SK-N-SH (cell line): ENCODE measurements around the gene LCN10. TPM values are rescaled to one million over a fixed set of nuclear protein-coding genes. Genes with fewer than 3 reads are reported as not detected.

Experiments
- CTCF ChIA-PET: fragments of 300-600, 350-600 bp; formaldehyde crosslinking; extraction: SDS; loops from one replicate; lab custom pipeline; 2021; lab: Yijun Ruan, JAX
- POLR2A ChIA-PET: fragments of 350-600 bp; sonication (Branson Sonifier 250); formaldehyde crosslinking; extraction: SDS; loops from one replicate; lab custom pipeline; 2020; ENCODE audit warnings: antibody characterized with exemption, inconsistent platforms; lab: Yijun Ruan, JAX
- DNase-seq: peaks from one replicate; pipeline ENCODE4 v3.0.0; 2012
- H2AFZ ChIP-seq: fragments of 200-600 bp; sonication (generic); 2 replicates; pipeline ENCODE4 v1.8.1; 2016; ENCODE audit warnings: antibody characterized with exemption, mild to moderate bottlenecking, low read depth
- H3F3A ChIP-seq: fragments of 200-600 bp; sonication (generic); replicated peaks from 2 replicates; pipeline ENCODE3; 2016; ENCODE audit warnings: antibody characterized with exemption, mild to moderate bottlenecking; ENCODE audit not compliant: insufficient read depth
- H3K27ac ChIP-seq, 2 experiments: fragments of 200-500 bp in 1 of 2; fragments of 200-600 bp in 1 of 2; sonication (Bioruptor generic) in 1 of 2; sonication (generic), shearing (Covaris generic) in 1 of 2; 2 replicates each; pipeline versions ENCODE4 v1.5.1 to v1.6.1; 2014 to 2016; ENCODE audit warnings: low read depth in 2 of 2, inconsistent platforms in 1 of 2, low read length in 1 of 2, mild to moderate bottlenecking in 1 of 2, mixed read lengths in 1 of 2
- H3K27me3 ChIP-seq: fragments of 200-600 bp; sonication (generic), shearing (Covaris generic); 2 replicates; pipeline ENCODE4 v1.6.1; 2016; ENCODE audit warnings: mixed run types; ENCODE audit not compliant: insufficient read depth
- H3K36me3 ChIP-seq, 2 experiments: fragments of 200-500 bp in 1 of 2; fragments of 200-600 bp in 1 of 2; sonication (Bioruptor generic) in 1 of 2; sonication (generic) in 1 of 2; replicated peaks in 1 of 2; 2 replicates each; pipeline versions ENCODE3 to v1.5.1; 2014 to 2016; ENCODE audit warnings: low read length in 1 of 2, mild to moderate bottlenecking in 1 of 2; ENCODE audit not compliant: insufficient read depth in 2 of 2, control insufficient read depth in 1 of 2
- H3K4me1 ChIP-seq, 2 experiments: fragments of 200-500 bp in 1 of 2; fragments of 200-600 bp in 1 of 2; sonication (Bioruptor generic) in 1 of 2; sonication (generic), shearing (Covaris generic) in 1 of 2; 2 replicates each; pipeline versions ENCODE4 v1.5.1 to v1.6.1; 2014 to 2016; ENCODE audit warnings: low read depth in 1 of 2, low read length in 1 of 2, mixed run types in 1 of 2; ENCODE audit not compliant: insufficient read depth in 2 of 2, control insufficient read depth in 1 of 2
- H3K4me2 ChIP-seq: fragments of 200-600 bp; sonication (generic), shearing (Covaris generic); 2 replicates; pipeline ENCODE4 v1.6.1; 2017; ENCODE audit warnings: mixed run types
- H3K4me3 ChIP-seq, 2 experiments: fragments of 200-500 bp in 1 of 2; fragments of 200-600 bp in 1 of 2; sonication (Bioruptor generic) in 1 of 2; sonication (generic), shearing (Covaris generic) in 1 of 2; 2 replicates each; pipeline versions ENCODE4 v1.5.1 to v1.8.1; 2014 to 2016; ENCODE audit warnings: low read depth in 2 of 2, inconsistent platforms in 1 of 2, low read length in 1 of 2, mild to moderate bottlenecking in 1 of 2, mixed read lengths in 1 of 2, moderate library complexity in 1 of 2
- H3K79me2 ChIP-seq: fragments of 200-600 bp; sonication (generic); 2 replicates; pipeline ENCODE4 v1.8.1; 2017; ENCODE audit warnings: mild to moderate bottlenecking; ENCODE audit not compliant: insufficient read depth
- H3K9ac ChIP-seq: fragments of 200-600 bp; sonication (generic); 2 replicates; pipeline ENCODE4 v1.6.1; 2017; ENCODE audit warnings: mixed run types
- H3K9me2 ChIP-seq: fragments of 200-600 bp; sonication (generic); 2 replicates; pipeline ENCODE4 v1.6.1; 2017; ENCODE audit warnings: mixed run types
- H3K9me3 ChIP-seq: fragments of 200-600 bp; sonication (generic); 2 replicates; pipeline ENCODE4 v1.6.1; 2017; ENCODE audit warnings: mixed run types, mild to moderate bottlenecking, moderate library complexity
- H4K20me1 ChIP-seq: fragments of 200-600 bp; sonication (generic); 2 replicates; pipeline ENCODE4 v1.6.1; 2017; ENCODE audit warnings: mild to moderate bottlenecking, mixed run types; ENCODE audit not compliant: insufficient read depth
- CTCF ChIP-seq: fragments of 200-600 bp; sonication (generic); IDR thresholded peaks from 2 replicates; pipeline ENCODE4 v1.6.1; 2017; ENCODE audit warnings: antibody characterized with exemption, mild to moderate bottlenecking, moderate library complexity
- ELF1 ChIP-seq: IDR thresholded peaks from 2 replicates; pipeline ENCODE4 v1.4.0; 2012
- EP300 ChIP-seq, 2 experiments: IDR thresholded peaks; 2 replicates each; pipeline versions ENCODE4 v1.4.0 to v1.6.1; 2012; ENCODE audit warnings: borderline replicate concordance in 1 of 2, low read depth in 1 of 2, low read length in 1 of 2
- FOXJ3 ChIP-seq: sonication (generic); formaldehyde crosslinking; IDR thresholded peaks from 2 replicates; pipeline ENCODE4 v1.5.1; 2020; ENCODE audit warnings: mild to moderate bottlenecking, missing genetic modification reagents
- FOXM1 ChIP-seq: IDR thresholded peaks from 2 replicates; pipeline ENCODE4 v1.4.0; 2012; ENCODE audit warnings: low read depth, mild to moderate bottlenecking
- GABPA ChIP-seq: IDR thresholded peaks from 2 replicates; pipeline ENCODE4 v1.4.0; 2012; ENCODE audit warnings: low read depth, mild to moderate bottlenecking
- MEF2A ChIP-seq: IDR thresholded peaks from 2 replicates; pipeline ENCODE4 v1.4.0; 2012; ENCODE audit warnings: low read depth, borderline replicate concordance
- MXI1 ChIP-seq: IDR thresholded peaks from 2 replicates; pipeline ENCODE4 v1.6.1; 2012; ENCODE audit warnings: mild to moderate bottlenecking, low read depth, low read length, improper control_type of control experiment
- RFX5 ChIP-seq: IDR thresholded peaks from 2 replicates; pipeline ENCODE4 v1.6.1; 2012; ENCODE audit warnings: mild to moderate bottlenecking, improper control_type of control experiment, low read length
- RXRA ChIP-seq: IDR thresholded peaks from 2 replicates; pipeline ENCODE4 v1.4.0; 2012; ENCODE audit warnings: low read depth, mild to moderate bottlenecking, borderline replicate concordance
- SMC3 ChIP-seq: IDR thresholded peaks from 2 replicates; pipeline ENCODE4 v1.6.1; 2012; ENCODE audit warnings: low read depth, low read length, improper control_type of control experiment
- TCF12 ChIP-seq: IDR thresholded peaks from 2 replicates; pipeline ENCODE4 v1.4.0; 2012
- YY1 ChIP-seq: IDR thresholded peaks from 2 replicates; pipeline ENCODE4 v1.4.0; 2012; ENCODE audit warnings: low read depth, mild to moderate bottlenecking
- WGBS: methylation state at CpG from one replicate; pipeline ENCODE4 v1.1.6; 2017; ENCODE audit warnings: low lambda C conversion rate; 5-methylcytosine and 5-hydroxymethylcytosine counted together
- polyA plus RNA-seq, 3 experiments: library from polyadenylated mRNA; depleted of rRNA; stranded (reverse); fragments of >200 nt; gene quantifications; 2 replicates each; pipeline ENCODE4 v1.2.3, GENCODE V29; 2012
- TF ChIP-seq, protein P1 (sequence below): IDR thresholded peaks from 2 replicates; pipeline ENCODE4; 2012
- TF ChIP-seq, protein P2 (sequence below): IDR thresholded peaks from 2 replicates; pipeline ENCODE4 v1.4.0; 2012; ENCODE audit warnings: low read depth

LCN10 gene
- polyA plus RNA-seq, 1 of the 3 experiments (the other 2 are of a cell fraction) = not detected

- ChIA-PET POLR2A (interaction anchor here (0.8 to 4.2 kb wide), 4 partner anchors 9 to 26 kb away, joined by 5 to 51 read pairs (median 9); partner anchors contain the start of gene AGPAT2), CTCF (interaction anchor here (0.9 to 8.4 kb wide), 12 partner anchors 9 to 430 kb away, joined by 3 to 99 read pairs (median 4); partner anchors contain the start of gene LCN8)
- H3K4me1 ChIP-seq = peaks cover 4 to 18% of the 10 kb centered on the region in 2 experiments; a peak in 1 of 4 replicates
- H3K4me3 ChIP-seq = peak overlapping the region; percentile 61 to 69
- no peaks in the 10 kb centered on the region for H3K27me3 ChIP-seq
- WGBS = 39% methylated on average over 5 of the region's 8 CpGs
- H2AFZ ChIP-seq = no peak overlapping the region
- no peaks in the 10 kb centered on the region for H4K20me1 ChIP-seq
- peak overlapping the region; percentile 90 for H3K4me2 ChIP-seq
- no peaks in the 10 kb centered on the region for H3K36me3 ChIP-seq
- peak; percentile 80 for DNase-seq
- TF ChIP-seq GABPA (no peak), SMC3 (no peak), ELF1 (no peak)
- peak overlapping the region; percentile 67 for H3K9ac ChIP-seq
- no peaks in the 10 kb centered on the region for H3K9me2 ChIP-seq
- no peaks in the 10 kb centered on the region for H3K79me2 ChIP-seq
- H3K27ac ChIP-seq = peak overlapping the region in 1 of 2 experiments; percentile 71; a peak in 2 of 4 replicates
- no peaks in the 10 kb centered on the region for H3K9me3 ChIP-seq
- H3F3A ChIP-seq = peaks cover 17% of the 10 kb centered on the region
These were observed 29.2 kb downstream of the LCN10 start for GRCh38 chr9:136713550-136713949.

- Histone ChIP-seq H3K79me2 (no peaks in the 10 kb centered on the region), H3F3A (peaks cover 17% of the 10 kb centered on the region), H3K27me3 (no peaks in the 10 kb centered on the region), H3K36me3 (no peaks in the 10 kb centered on the region), H3K4me2 (peak overlapping the region; percentile 90), H3K9me2 (no peaks in the 10 kb centered on the region), H3K4me3 (peak overlapping the region; percentile 61 to 69), H3K9ac (peak overlapping the region; percentile 67), H2AFZ (no peak overlapping the region), H3K9me3 (no peaks in the 10 kb centered on the region), H4K20me1 (no peaks in the 10 kb centered on the region), H3K27ac (peak overlapping the region in 1 of 2 experiments; percentile 71; a peak in 2 of 4 replicates), H3K4me1 (peaks cover 4 to 18% of the 10 kb centered on the region in 2 experiments; a peak in 1 of 4 replicates)
- POLR2A ChIA-PET = interaction anchor here (0.8 to 4.2 kb wide), 3 partner anchors 9 to 25 kb away, joined by 5 to 51 read pairs (median 12); partner anchors contain the start of gene AGPAT2
- WGBS = 4% methylated on average over 27 of the region's 56 CpGs
- DNase-seq = peak; percentile 77
- no peak for TF ChIP-seq FOXJ3
- no peak for TF ChIP-seq ELF1
- TF ChIP-seq MXI1 = no peak
- CTCF ChIA-PET = interaction anchor here (1.0 to 8.4 kb wide), 9 partner anchors 15 to 429 kb away, joined by 3 to 99 read pairs (median 4); partner anchors contain the start of gene LCN8
These were observed 29.8 kb downstream of the LCN10 start for GRCh38 chr9:136712690-136713544.

- DNase-seq = peak; percentile 100
- Histone ChIP-seq H3K27ac (peak within 1 kb of the TSS in 1 of 2 experiments; percentile 71; a peak in 2 of 4 replicates), H3K9me2 (no peaks in the 10 kb centered on the region), H2AFZ (0 out of 2 replicates have a peak within 1 kb of the TSS, but pooled peaks have one; percentile 46), H3K4me2 (peak within 1 kb of the TSS; percentile 90), H3F3A (peaks cover 17% of the 10 kb centered on the region), H3K36me3 (no peaks in the 10 kb centered on the region), H3K4me1 (peaks cover 4 to 18% of the 10 kb centered on the region in 2 experiments; a peak in 1 of 4 replicates), H3K79me2 (no peaks in the 10 kb centered on the region), H3K9ac (peak within 1 kb of the TSS; percentile 67), H3K4me3 (peak within 1 kb of the TSS; percentile 61 to 69), H3K9me3 (no peaks in the 10 kb centered on the region), H3K27me3 (no peaks in the 10 kb centered on the region), H4K20me1 (no peaks in the 10 kb centered on the region)
- POLR2A ChIA-PET = interaction anchor here (1.0 to 4.2 kb wide), 2 partner anchors 16 to 17 kb away, joined by 3 to 51 read pairs; no protein-coding TSS in a partner anchor
- 7% methylated on average over 29 of the region's 119 CpGs for WGBS
- CTCF ChIA-PET = interaction anchor here (0.9 to 8.4 kb wide), 5 partner anchors 16 to 227 kb away, joined by 3 to 99 read pairs (median 6); partner anchors contain the start of gene LCN8
- no peak for TF ChIP-seq RFX5
- no peak for TF ChIP-seq ELF1
- TF ChIP-seq, protein P1, sequence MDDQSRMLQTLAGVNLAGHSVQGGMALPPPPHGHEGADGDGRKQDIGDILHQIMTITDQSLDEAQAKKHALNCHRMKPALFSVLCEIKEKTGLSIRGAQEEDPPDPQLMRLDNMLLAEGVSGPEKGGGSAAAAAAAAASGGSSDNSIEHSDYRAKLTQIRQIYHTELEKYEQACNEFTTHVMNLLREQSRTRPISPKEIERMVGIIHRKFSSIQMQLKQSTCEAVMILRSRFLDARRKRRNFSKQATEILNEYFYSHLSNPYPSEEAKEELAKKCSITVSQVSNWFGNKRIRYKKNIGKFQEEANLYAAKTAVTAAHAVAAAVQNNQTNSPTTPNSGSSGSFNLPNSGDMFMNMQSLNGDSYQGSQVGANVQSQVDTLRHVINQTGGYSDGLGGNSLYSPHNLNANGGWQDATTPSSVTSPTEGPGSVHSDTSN = no peak
- TF ChIP-seq FOXM1 = no peak
- no peak for TF ChIP-seq TCF12
- TF ChIP-seq RXRA = no peak
- no peak for TF ChIP-seq CTCF
- no peak for TF ChIP-seq SMC3
- TF ChIP-seq, protein P2, sequence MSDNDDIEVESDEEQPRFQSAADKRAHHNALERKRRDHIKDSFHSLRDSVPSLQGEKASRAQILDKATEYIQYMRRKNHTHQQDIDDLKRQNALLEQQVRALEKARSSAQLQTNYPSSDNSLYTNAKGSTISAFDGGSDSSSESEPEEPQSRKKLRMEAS = no peak
- TF ChIP-seq MEF2A = no peak
- TF ChIP-seq EP300 (IDR thresholded peaks at IDR 0.05; ENCODE audit: borderline replicate concordance in 1 of 2, low read depth in 1 of 2, low read length in 1 of 2) = no peak
- no peak for TF ChIP-seq YY1
These were observed 30.7 kb downstream of the LCN10 start, which contains the start of gene DIPK1B for GRCh38 chr9:136711751-136712689. Gene DIPK1B, plus strand, starts transcription at chr9:136712572. Its CDS starts 94 bp downstream, at chr9:136712666.
